ENCODE measurements around the gene OTOF. TPM values are rescaled to one million over a fixed set of nuclear protein-coding genes. Genes with fewer than 3 reads are reported as not detected.

OTOF gene
- total RNA-seq, 1 donor from 2014 or later, result 9.8 TPM

DNA sequence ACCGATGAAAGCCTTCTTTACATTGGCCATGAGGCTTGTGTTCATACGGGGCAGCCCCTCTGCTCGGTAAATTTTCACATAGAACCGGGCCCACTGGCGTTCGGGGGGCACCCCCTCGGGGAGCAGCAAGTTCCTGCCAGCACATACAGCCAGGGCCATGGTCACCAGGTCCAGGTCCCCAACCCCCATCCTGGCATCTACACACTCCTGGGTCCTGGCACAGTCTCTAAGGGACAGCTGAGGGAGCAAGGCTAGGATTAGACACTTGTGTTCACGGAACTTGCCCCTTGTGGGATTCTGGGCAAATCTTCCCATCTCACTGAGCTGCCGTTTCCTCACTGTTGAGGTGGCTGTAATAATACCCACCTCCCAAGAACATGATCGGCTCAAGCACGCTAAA, 5.6 kb upstream of the OTOF start:
- no peaks in the 10 kb centered on the region for H3K9me3 Mint-ChIP-seq
- H3K36me3 Mint-ChIP-seq (ENCODE audit: low read depth), result no peaks in the 10 kb centered on the region
- peaks cover 2% of the 10 kb centered on the region for H3K27me3 Mint-ChIP-seq (ENCODE audit: low read depth)
- no peak for DNase-seq (ENCODE audit: low spot score)
- peaks cover 5% of the 10 kb centered on the region for H3K4me1 Mint-ChIP-seq (ENCODE audit: low read depth)
- no peak overlapping the region for H3K4me3 Mint-ChIP-seq (ENCODE audit: low read depth)
- no peak overlapping the region for H3K27ac Mint-ChIP-seq
- intact Hi-C loops (cut with micrococcal nuclease), result no loop called here

DNA sequence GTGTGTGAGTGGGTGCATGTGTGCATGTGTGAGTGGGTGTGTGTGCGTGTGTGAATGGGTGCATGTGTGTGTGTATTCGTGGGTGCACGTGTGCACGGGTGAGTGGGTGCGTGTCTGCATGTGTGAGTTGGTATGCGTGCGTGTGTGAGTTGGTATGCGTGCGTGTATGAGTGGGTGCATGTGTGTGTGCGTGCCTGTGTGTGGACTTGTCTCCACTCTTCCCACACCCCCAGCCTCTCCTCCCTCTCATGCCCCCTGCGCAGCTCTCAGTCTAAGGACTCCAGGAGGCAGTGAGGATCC, 5.1 kb upstream of the OTOF start:
- DNase-seq (ENCODE audit: low spot score), result no peak
- intact Hi-C loops (cut with micrococcal nuclease), result no loop called here
- H3K4me3 Mint-ChIP-seq (ENCODE audit: low read depth), result no peak overlapping the region
- no peak overlapping the region for H3K27ac Mint-ChIP-seq
- H3K9me3 Mint-ChIP-seq, result no peaks in the 10 kb centered on the region
- H3K4me1 Mint-ChIP-seq (ENCODE audit: low read depth), result peaks cover 5% of the 10 kb centered on the region
- H3K36me3 Mint-ChIP-seq (ENCODE audit: low read depth), result no peaks in the 10 kb centered on the region
- H3K27me3 Mint-ChIP-seq (ENCODE audit: low read depth), result peaks cover 2% of the 10 kb centered on the region

DNA sequence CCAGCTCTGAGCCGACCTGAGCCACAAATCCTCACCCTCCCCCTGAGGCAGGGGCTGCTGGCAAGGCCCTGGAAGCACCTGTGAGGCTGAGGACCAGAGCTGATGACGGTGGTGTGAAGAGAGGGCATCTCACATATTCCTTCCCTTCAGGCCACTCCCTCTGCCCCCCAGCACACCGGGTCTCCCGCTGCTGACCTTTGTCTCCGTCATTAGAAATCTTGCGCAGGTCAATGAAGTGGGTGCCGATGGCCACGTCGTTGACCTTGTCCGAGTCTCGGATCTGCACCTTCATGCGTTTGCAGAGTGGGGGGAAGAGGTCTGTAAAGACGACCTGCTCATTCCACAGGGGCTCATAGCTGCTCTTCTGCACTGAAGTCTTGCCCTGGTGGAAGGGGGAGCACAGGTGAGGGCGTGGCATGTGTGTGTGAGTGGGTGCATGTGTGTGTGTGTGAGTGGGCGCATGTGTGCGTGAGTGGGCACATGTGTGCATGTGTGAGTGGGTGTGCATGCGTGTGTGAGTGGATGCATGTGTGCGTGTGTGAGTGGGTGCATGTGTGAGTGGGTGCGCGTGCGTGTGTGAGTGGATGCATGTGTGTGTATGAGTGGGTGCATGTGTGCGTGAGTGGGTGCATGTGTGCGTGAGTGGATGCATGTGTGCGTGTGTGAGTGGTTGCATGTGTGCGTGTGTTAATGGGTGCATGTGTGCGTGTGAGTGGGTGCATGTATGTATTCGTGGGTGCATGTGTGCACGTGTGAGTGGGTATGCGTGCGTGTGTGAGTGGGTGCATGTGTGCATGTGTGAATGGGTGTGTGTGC, 4.5 kb upstream of the OTOF start:
- intact Hi-C loops (cut with micrococcal nuclease), result no loop called here
- no peak overlapping the region for H3K27ac Mint-ChIP-seq
- H3K9me3 Mint-ChIP-seq, result no peaks in the 10 kb centered on the region

DNA sequence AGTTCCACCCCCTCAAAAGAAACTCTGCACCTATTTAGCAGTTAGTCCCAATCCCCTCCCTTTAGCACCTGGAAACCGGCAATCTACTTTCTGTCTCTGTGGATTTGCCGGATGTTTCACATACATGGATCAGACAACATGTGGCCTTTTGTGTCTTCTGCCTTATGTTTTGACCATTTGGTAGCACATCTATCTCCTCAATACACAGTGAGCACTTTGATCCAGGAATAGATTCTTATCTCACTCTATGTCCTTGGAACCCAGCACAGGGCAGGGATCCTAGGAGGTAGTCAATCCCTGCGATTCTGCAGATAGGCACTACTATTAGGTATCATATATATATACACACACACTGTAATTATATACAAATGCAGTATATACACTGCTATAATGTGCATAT, 3.8 kb upstream of the OTOF start:
- Mint-ChIP-seq H3K36me3 (ENCODE audit: low read depth) (no peaks in the 10 kb centered on the region), H3K4me3 (ENCODE audit: low read depth) (no peak overlapping the region), H3K9me3 (no peaks in the 10 kb centered on the region), H3K27ac (no peak overlapping the region), H3K4me1 (ENCODE audit: low read depth) (peaks cover 7% of the 10 kb centered on the region), H3K27me3 (ENCODE audit: low read depth) (peaks cover 2% of the 10 kb centered on the region)
- intact Hi-C loops (cut with micrococcal nuclease), result no loop called here
- no peak for DNase-seq (ENCODE audit: low spot score)

More for the DNA sequence above, 4.5 kb upstream of the OTOF start:
- no peak for DNase-seq (ENCODE audit: low spot score)
- Mint-ChIP-seq H3K27me3 (ENCODE audit: low read depth) (peaks cover 2% of the 10 kb centered on the region), H3K36me3 (ENCODE audit: low read depth) (no peaks in the 10 kb centered on the region), H3K4me3 (ENCODE audit: low read depth) (no peak overlapping the region), H3K4me1 (ENCODE audit: low read depth) (peaks cover 10% of the 10 kb centered on the region)

DNA sequence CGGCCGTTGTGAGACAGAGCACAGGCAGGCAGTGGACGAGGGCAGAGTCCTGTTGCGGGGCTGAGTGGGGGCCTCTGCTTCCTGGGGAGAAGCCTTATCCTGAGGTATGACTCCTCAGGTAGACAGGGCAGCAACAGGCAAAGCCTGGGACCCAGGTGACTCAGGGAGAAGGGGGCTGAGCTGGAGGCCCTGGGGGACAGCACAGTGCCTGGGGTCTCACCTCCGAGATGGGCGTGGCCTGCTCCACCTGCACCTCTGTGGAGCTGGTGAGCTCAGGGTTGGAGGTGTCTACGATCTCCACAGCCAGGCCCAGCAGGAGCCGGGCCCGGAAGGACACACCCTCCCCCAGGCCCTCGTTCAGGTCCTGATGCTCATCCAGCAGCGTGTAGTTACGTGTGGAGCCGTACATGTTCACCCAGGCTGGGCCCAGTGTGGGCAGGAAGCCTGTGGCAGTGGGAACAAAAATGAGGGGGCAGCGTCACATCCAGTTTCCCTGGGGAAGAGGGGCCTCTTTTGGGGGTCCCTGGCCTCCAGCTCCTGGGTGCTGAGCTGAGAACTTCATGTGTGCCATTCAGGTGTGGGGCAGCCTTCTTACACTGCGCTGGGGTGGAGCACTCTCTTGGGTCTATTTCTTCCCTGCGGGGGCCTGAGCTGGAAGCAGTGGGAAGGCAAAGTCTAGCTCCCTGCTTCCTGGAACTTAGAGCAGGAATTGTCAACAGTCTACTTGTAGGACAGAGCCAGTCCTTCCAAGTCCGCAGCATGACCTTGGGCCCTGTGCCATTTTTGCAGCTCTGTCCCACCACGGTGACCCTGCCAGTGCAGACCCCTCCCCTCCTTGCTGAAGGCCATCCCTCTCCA, 2.9 kb upstream of the OTOF start:
- Mint-ChIP-seq H3K27ac (no peak overlapping the region), H3K9me3 (no peaks in the 10 kb centered on the region), H3K4me1 (ENCODE audit: low read depth) (peaks cover 5% of the 10 kb centered on the region), H3K27me3 (ENCODE audit: low read depth) (peaks cover 2% of the 10 kb centered on the region), H3K36me3 (ENCODE audit: low read depth) (no peaks in the 10 kb centered on the region), H3K4me3 (ENCODE audit: low read depth) (no peak overlapping the region)
- DNase-seq (ENCODE audit: low spot score), result no peak
- intact Hi-C loops (cut with micrococcal nuclease), result no loop called here

DNA sequence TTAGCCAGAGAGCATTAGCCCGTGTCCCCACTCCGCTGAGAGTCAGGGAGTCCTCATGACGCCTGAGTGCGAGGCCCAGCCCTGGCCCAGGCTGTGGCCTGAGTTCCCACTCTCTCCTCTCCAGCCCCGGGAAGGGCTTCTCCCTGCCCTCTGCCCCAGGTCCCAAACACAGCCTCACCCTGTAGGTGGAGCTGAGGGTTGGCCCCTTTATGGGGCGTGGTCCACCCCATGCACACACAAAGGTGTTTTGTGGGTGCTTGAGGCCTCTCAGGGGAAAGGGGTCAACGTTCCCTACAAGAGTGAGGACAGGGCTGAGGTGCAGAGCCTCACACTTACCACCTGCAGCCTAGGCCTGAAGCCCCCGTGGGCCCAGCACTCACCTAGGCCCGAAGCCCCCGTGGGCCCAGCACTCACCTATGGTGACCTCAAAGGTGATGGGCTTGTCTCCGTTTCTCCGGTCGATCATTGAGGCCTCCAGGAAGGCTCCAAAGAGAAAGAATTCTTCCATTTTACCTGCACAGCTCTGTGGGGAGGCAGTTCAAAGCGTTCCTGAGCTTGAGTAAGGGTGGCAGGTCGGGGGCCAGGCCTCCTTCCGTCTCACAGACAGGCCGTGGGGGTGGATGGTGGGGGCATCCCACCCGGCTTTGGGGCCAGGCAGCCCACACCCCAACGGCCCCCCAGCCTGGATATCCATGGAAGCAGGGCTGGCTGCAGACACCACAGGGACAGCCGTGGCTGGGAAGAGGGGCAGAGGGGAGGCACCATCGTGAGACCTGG, 2.1 kb upstream of the OTOF start:
- Mint-ChIP-seq H3K9me3 (no peaks in the 10 kb centered on the region), H3K36me3 (ENCODE audit: low read depth) (no peaks in the 10 kb centered on the region), H3K27ac (no peak overlapping the region), H3K4me1 (ENCODE audit: low read depth) (peaks cover 5% of the 10 kb centered on the region), H3K4me3 (ENCODE audit: low read depth) (no peak overlapping the region), H3K27me3 (ENCODE audit: low read depth) (peaks cover under 1% of the 10 kb centered on the region)
- no peak for DNase-seq (ENCODE audit: low spot score)
- intact Hi-C loops (cut with micrococcal nuclease), result loop anchor here (10.0 kb wide), 1 partner anchor 305 kb away; the partner anchor contains the start of gene GAREM2

DNA sequence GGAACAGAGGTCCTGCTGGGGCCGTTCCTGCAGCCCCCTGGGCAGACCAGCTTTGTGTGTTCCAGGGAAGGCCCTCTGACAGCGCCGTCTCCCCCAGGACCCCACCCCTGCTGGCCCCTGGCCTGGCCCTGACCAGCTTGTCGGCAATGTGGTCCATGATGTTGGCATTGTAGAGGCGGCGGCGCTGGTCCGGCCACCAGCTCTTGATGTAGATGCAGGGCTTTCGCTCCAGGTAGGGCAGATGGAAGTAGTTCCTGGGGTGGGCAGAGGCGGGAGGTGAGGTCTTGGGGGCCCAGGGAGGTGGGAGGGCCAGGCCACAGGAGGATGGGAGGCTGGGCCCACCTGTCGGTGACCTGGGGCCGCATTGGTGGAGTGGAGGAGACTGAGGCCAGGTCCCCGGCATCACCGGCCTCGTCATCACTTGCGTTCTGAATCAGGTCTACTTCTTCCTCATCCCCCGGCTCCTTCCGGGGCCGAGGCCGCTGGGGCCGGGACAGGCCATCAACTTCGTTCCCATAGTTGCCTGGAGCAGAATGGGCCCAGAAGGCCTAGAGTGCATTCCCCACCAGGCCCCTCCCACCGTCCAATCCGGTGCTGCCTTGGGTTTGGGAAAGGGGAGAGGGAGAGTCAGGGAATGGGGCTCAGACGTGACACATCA, 1.3 kb upstream of the OTOF start:
- H3K27me3 Mint-ChIP-seq (ENCODE audit: low read depth), result no peaks in the 10 kb centered on the region
- no peak for DNase-seq (ENCODE audit: low spot score)
- H3K4me3 Mint-ChIP-seq (ENCODE audit: low read depth), result no peak overlapping the region
- H3K9me3 Mint-ChIP-seq, result no peaks in the 10 kb centered on the region
- H3K27ac Mint-ChIP-seq, result no peak overlapping the region
- intact Hi-C loops (cut with micrococcal nuclease), result loop anchor here (10.0 kb wide), 1 partner anchor 304 kb away; the partner anchor contains the start of gene GAREM2
- no peaks in the 10 kb centered on the region for H3K36me3 Mint-ChIP-seq (ENCODE audit: low read depth)
- H3K4me1 Mint-ChIP-seq (ENCODE audit: low read depth), result peaks cover 5% of the 10 kb centered on the region

DNA sequence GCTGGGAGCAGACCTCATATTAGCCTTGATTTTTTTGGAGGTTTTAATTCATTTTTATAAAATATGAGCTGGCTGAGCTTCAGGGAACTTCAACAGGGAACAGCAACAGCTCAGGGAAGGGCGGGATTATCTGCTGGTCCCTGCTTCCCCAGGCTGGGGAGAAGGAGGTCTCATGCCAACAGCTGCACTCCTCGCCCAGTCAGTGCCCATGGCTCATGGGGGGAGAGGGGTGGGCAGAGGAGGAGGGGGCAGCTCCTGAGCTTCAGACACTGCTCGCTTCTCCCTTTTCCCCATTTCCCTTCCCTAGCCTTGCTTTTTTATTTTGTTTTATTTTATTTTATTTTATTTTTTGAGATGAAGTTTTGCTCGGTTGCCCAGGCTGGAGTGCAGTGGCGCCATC, 442 bp upstream of the OTOF start:
- Mint-ChIP-seq H3K4me1 (ENCODE audit: low read depth) (peaks cover 5% of the 10 kb centered on the region), H3K27me3 (ENCODE audit: low read depth) (no peaks in the 10 kb centered on the region), H3K4me3 (ENCODE audit: low read depth) (no peak overlapping the region), H3K27ac (no peak overlapping the region), H3K9me3 (no peaks in the 10 kb centered on the region), H3K36me3 (ENCODE audit: low read depth) (no peaks in the 10 kb centered on the region)
- no peak for DNase-seq (ENCODE audit: low spot score)
- intact Hi-C loops (cut with micrococcal nuclease), result loop anchor here (10.0 kb wide), 1 partner anchor 304 kb away; the partner anchor contains the start of gene GAREM2

DNA sequence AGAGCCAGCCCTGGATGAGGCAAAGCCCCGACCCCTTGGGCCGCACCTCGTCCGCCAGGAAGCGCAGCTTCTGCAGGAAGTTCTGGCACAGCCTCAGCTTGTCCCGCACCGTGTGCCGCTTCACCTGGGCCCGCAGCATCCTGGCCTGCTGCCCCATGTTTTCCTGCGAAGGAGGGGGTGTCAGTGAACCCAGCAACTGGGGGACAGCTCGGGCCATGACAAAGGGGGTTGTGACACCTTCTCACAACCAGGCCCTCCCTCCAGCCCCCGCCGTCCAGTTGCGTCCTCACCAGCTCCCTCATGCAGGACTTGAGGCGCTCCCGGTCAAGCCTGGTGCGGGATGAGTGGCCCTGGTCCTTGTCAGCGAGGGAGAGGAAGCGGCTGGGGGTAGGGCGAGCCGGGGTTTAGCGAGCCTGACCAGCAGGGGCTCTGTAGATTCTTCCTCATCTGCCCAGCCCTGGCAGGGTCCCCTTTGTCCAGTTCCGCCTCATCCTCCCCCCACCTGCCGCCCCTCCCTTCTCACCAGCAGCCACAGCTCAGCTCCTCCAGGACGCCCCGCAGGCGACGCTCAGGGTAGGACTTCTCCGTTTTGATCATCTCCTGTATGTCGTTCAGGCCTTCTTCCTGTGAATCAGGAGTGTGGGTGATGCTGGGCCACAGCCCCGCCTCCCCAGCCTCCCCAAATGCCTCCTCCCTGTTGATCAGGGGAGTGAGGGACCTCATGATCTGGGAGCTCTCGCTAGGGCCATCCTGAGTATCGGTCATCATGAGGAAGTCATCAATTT, 606 bp downstream of the OTOF start:
- Mint-ChIP-seq H3K4me1 (ENCODE audit: low read depth) (peaks cover 5% of the 10 kb centered on the region), H3K9me3 (no peaks in the 10 kb centered on the region), H3K27ac (peak overlapping the region; percentile 77), H3K4me3 (ENCODE audit: low read depth) (peak overlapping the region; percentile 69), H3K27me3 (ENCODE audit: low read depth) (no peaks in the 10 kb centered on the region), H3K36me3 (ENCODE audit: low read depth) (peaks cover 2% of the 10 kb centered on the region)
- intact Hi-C loops (cut with micrococcal nuclease), result loop anchor here (10.0 kb wide), 1 partner anchor 303 kb away; the partner anchor contains the start of gene GAREM2
- peak; percentile 14 for DNase-seq (ENCODE audit: low spot score)

DNA sequence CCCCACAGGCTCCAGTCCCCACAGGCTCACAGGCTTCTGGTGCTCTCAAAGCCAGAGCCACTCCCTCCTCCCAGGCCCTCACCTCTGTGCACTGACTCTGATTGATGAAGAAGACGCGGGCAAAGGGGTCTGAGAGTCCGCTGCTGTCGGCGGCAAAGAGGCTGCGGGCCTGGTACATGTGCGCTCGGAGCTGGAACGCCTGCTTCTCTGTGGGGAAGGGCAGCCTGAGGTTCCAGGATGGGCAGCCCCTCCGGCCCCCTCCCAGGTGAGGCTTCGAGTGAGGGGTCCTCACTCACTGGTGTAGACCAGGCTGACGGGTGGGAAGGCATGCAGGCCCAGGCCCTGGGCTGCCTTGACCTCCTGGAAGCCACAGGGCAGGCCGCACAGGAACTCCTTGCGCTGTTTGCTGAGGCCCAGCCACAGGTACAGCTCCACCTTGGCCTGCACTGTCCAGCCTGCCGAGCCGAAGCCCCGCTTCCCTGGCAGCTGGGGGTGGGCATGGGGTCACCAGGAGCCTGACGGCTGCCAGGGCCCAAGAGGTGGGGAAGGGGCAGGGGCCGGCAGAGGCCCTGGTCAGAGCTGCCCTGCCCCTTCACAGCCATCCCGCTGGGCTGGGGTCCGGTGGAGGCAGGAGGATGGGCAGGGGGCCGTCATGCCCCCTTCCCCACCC, 2.0 kb downstream of the OTOF start:
- no peak overlapping the region for H3K27ac Mint-ChIP-seq
- H3K4me3 Mint-ChIP-seq (ENCODE audit: low read depth), result no peak overlapping the region
- H3K9me3 Mint-ChIP-seq, result peaks cover 7% of the 10 kb centered on the region
- H3K27me3 Mint-ChIP-seq (ENCODE audit: low read depth), result no peaks in the 10 kb centered on the region
- peaks cover 5% of the 10 kb centered on the region for H3K4me1 Mint-ChIP-seq (ENCODE audit: low read depth)
- H3K36me3 Mint-ChIP-seq (ENCODE audit: low read depth), result peaks cover 11% of the 10 kb centered on the region
- intact Hi-C loops (cut with micrococcal nuclease), result loop anchor here (10.0 kb wide), 1 partner anchor 301 kb away; the partner anchor contains the start of gene GAREM2
- no peak for DNase-seq (ENCODE audit: low spot score)

DNA sequence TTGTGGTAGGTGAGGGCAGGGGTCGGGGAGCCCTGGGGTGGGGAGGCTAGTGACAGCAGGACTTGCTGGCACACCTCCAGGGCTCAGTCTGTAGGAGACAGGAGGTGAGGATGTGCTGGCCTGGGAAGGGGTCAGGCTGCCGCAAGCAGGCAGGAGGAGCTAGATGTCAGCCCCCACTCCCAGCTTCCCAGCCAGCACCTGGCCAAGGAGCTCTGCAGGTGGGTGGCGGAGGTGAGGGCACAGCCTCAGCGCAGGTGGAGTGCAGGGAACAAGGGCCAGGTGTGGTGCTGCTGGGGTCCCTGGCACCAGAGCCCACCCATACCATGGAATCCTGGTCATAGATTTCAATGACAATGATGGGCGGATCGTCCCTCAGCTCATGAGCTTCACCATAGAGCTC, 2.9 kb downstream of the OTOF start:
- Mint-ChIP-seq H3K36me3 (ENCODE audit: low read depth) (peaks cover 11% of the 10 kb centered on the region), H3K4me1 (ENCODE audit: low read depth) (peaks cover 5% of the 10 kb centered on the region), H3K27ac (no peak overlapping the region), H3K9me3 (peaks cover 7% of the 10 kb centered on the region), H3K4me3 (ENCODE audit: low read depth) (no peak overlapping the region), H3K27me3 (ENCODE audit: low read depth) (no peaks in the 10 kb centered on the region)
- intact Hi-C loops (cut with micrococcal nuclease), result loop anchor here (10.0 kb wide), 1 partner anchor 300 kb away; the partner anchor contains the start of gene GAREM2
- no peak for DNase-seq (ENCODE audit: low spot score)
